ENCODE measurements around the gene CTNNA1. TPM values are rescaled to one million over a fixed set of nuclear protein-coding genes. Genes with fewer than 3 reads are reported as not detected.

CTNNA1 gene
- total and polyA plus RNA-seq, 9 of the 15 experiments (the other 6 are each of a cell fraction or from before 2014, with no cell fraction given), result 29.6 to 117 (median 89.1) TPM

- ATAC-seq (peak; percentile 73), DNase-seq (ENCODE audit: extremely low read depth in 1 of 4, low spot score in 3 of 4) (peak; percentile 55 to 71 (median 66)), FAIRE-seq (peak; percentile 93)
- Histone ChIP-seq H3K4me3 (peak overlapping the region; percentile 98), H3K9me1 (ENCODE audit: control insufficient read depth, insufficient read depth, low read length) (no peaks in the 10 kb centered on the region), H3K36me3 (ENCODE audit: control insufficient read depth, insufficient read depth, low read length) (peaks cover 9% of the 10 kb centered on the region; the same call in 2 of the 3 replicates), H3K4me2 (ENCODE audit: insufficient read depth, low read length) (peak overlapping the region; percentile 90), H3K27ac (ENCODE audit: extremely low read depth, low read depth, low read length) (peak overlapping the region; percentile 91), H3K9me3 (replicated peaks; ENCODE audit: control insufficient read depth, insufficient read depth, low read depth, low read length) (no peaks in the 10 kb centered on the region), H3K27me3 (ENCODE audit: control insufficient read depth in 2 of 2, insufficient read depth in 2 of 2, low read length in 2 of 2) (no peaks in the 10 kb centered on the region), H3K9ac (ENCODE audit: insufficient read depth in 1 of 2, low read depth in 2 of 2, low read length in 2 of 2) (peak overlapping the region; percentile 82 to 94), H4K20me1 (replicated peaks; ENCODE audit: control insufficient read depth, insufficient read depth, low read length) (peaks cover 9% of the 10 kb centered on the region; the same call in 1 of the 2 replicates), H3K4me1 (replicated peaks in 1 of 2; ENCODE audit: control insufficient read depth in 2 of 2, insufficient read depth in 2 of 2, low read length in 2 of 2) (peaks cover 15 to 21% of the 10 kb centered on the region in 2 experiments; a peak in 4 of 5 replicates), H2AFZ (ENCODE audit: low read depth, low read length) (peak overlapping the region; percentile 97), H3K79me2 (ENCODE audit: control insufficient read depth, insufficient read depth, low read length) (peaks cover 42% of the 10 kb centered on the region)
- ChIA-PET CTCF (ENCODE audit: low intra/inter-chr PET ratio) (no interaction called here), POLR2A (interaction anchor here (0.6 to 1.7 kb wide), 7 partner anchors 9 to 361 kb away, joined by 3 to 4 read pairs (median 3); no protein-coding TSS in a partner anchor)
- 3% methylated on average over 12 of the region's 18 CpGs for WGBS (ENCODE audit: insufficient coverage, low coverage, missing lambda C conversion rate)
- BruUV-seq (replicated peaks), result no TSS peak
- intact Hi-C loops (cut with micrococcal nuclease), result loop anchor here (5.0 kb wide), 1 partner anchor 110 kb away; no protein-coding TSS in a partner anchor
- in situ Hi-C loops (cut with MboI), result no loop called here
- TF ChIP-seq TEAD2 (tag; IDR thresholded peaks at IDR 0.05) (no peak), ZKSCAN1 (IDR thresholded peaks at IDR 0.05; ENCODE audit: low read depth, low read length) (no peak), ZBTB1 (CRISPR knock-in tag; IDR thresholded peaks at IDR 0.05; ENCODE audit: borderline replicate concordance, low read depth) (0 out of 2 replicates have a peak, but pooled peaks have one; percentile 1), EGR1 (conservative IDR thresholded peaks at IDR 0.05) (no peak), SP1 (CRISPR knock-in tag; IDR thresholded peaks at IDR 0.05) (no peak), MNT (conservative IDR thresholded peaks at IDR 0.05) (no peak), SIN3B (IDR thresholded peaks at IDR 0.05; ENCODE audit: low read depth) (no peak), HOXB6 (CRISPR knock-in tag; IDR thresholded peaks at IDR 0.05; ENCODE audit: borderline replicate concordance) (no peak), RCOR1 (IDR thresholded peaks at IDR 0.05; ENCODE audit: borderline replicate concordance in 1 of 2, low read depth in 2 of 2, low read length in 2 of 2) (0 out of 4 replicates have a peak, but pooled peaks of 1 of the 2 experiments have one; percentile 15), ZFP1 (CRISPR knock-in tag; IDR thresholded peaks at IDR 0.05) (no peak), ZNF778 (CRISPR knock-in tag; IDR thresholded peaks at IDR 0.05) (no peak), SIRT6 (IDR thresholded peaks at IDR 0.05; ENCODE audit: low read depth, low read length) (no peak), NCOA6 (IDR thresholded peaks at IDR 0.05) (no peak), TAF7 (tag; IDR thresholded peaks at IDR 0.05) (no peak), BMI1 (IDR thresholded peaks at IDR 0.05; ENCODE audit: low read length) (no peak)
- TF ChIP-seq, protein P1, sequence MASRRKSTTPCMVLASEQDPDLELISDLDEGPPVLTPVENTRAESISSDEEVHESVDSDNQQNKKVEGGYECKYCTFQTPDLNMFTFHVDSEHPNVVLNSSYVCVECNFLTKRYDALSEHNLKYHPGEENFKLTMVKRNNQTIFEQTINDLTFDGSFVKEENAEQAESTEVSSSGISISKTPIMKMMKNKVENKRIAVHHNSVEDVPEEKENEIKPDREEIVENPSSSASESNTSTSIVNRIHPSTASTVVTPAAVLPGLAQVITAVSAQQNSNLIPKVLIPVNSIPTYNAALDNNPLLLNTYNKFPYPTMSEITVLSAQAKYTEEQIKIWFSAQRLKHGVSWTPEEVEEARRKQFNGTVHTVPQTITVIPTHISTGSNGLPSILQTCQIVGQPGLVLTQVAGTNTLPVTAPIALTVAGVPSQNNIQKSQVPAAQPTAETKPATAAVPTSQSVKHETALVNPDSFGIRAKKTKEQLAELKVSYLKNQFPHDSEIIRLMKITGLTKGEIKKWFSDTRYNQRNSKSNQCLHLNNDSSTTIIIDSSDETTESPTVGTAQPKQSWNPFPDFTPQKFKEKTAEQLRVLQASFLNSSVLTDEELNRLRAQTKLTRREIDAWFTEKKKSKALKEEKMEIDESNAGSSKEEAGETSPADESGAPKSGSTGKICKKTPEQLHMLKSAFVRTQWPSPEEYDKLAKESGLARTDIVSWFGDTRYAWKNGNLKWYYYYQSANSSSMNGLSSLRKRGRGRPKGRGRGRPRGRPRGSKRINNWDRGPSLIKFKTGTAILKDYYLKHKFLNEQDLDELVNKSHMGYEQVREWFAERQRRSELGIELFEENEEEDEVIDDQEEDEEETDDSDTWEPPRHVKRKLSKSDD (conservative IDR thresholded peaks at IDR 0.05; ENCODE audit: low read length), result no peak
- TF ChIP-seq, protein P2, sequence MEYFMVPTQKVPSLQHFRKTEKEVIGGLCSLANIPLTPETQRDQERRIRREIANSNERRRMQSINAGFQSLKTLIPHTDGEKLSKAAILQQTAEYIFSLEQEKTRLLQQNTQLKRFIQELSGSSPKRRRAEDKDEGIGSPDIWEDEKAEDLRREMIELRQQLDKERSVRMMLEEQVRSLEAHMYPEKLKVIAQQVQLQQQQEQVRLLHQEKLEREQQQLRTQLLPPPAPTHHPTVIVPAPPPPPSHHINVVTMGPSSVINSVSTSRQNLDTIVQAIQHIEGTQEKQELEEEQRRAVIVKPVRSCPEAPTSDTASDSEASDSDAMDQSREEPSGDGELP (CRISPR knock-in tag; IDR thresholded peaks at IDR 0.05; ENCODE audit: borderline replicate concordance), result peak; percentile 40; the same call in 1 of the 2 replicates
Observed at GRCh38 chr5:138752341-138752950, 779 bp upstream of the CTNNA1 start.

Measured in K562 (cell line).